Measurements from ENCODE around the gene TP73. TPM values are rescaled to one million over a fixed set of nuclear protein-coding genes. Genes with fewer than 3 reads are reported as not detected.

Gene TP73
- total RNA-seq, 2 donors from 2014 or later: 0.29 to 0.42 TPM

DNA sequence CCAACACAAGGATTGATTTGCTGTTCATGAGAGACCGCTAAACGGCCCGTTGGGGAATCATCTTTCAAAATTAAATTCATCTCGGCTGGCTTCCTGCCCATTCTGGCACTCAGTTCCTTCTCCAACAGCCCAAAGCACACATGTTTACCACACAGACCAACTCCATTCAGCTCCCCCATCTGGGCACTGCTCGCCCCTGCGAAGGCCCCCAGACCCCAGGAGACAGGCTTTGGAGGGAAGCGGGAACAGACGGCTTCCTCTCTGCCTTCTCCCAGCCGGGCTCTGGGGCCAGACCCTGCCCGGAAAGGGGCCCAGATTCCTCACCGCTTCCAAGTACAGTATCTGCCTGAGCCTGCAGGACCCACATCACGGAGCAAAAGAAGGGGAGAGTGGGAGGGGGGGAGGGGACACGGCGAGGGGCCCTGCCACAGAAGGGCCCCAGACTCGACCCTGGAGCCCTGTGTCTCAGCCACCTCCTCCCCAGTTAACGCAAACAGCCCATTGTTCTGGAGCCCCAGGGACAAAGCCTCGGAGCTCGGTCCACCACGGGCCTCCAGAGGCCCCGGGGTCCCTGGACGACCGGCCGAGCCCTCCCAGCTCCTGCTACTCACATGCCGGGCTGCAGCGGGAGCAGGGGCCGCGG is 41.7 kb upstream of the TP73 start:
- peak overlapping the region; percentile 44 for H3K4me3 ChIP-seq
- peaks cover 7% of the 10 kb centered on the region for H3K27me3 ChIP-seq

DNA sequence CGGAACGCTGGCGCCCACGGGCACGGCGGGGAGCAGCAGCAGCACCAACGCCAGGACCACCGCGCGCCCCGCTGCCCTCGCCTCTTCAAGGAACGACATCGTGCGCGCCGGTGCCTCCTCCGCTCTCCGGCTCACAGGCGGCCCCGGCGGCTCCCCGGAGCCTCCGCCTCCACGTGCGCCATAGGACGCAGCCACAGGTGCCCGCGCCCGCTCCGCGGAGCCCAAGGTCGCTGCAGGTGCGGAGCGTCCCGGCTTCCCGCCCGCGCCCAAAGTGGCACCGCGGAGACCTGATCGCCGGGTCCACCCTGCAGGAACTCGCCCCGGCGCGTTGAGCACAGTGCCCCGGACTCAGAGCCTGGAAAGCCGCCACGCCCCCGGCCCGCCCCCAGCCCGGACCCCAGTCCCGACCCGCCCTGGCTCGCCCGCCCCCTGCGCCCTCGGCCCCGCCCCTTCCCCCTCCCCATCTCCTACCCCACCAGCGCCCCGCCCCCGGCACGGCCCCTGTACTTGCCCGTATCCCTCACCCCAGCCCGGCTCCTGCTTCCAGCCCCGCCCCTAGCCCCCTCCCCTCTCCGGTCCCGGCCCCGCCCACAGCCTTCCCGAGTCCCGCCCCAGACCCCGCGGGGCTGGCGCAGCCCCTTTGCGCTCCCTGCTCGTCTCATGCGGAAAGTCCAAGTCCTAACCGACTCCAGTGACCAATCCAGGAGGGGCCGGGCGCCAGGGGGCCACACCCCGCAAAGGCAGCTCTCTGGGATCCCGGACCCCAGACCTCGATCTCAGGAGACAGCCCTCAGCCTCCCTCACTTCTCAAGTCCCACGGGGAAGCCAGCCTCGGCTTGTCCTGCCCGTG is 40.9 kb upstream of the TP73 start, which contains the start of gene MEGF6:
Gene MEGF6, minus strand, starts transcription at position 339 of the 850 bp plus-strand sequence. Its CDS starts 240 bp downstream, at position 99.
- Histone ChIP-seq H3K9me3 (no peaks in the 10 kb centered on the region), H3K36me3 (no peaks in the 10 kb centered on the region), H3K27me3 (peaks cover 7% of the 10 kb centered on the region), H3K4me1 (peaks cover 8% of the 10 kb centered on the region), H3K4me3 (peak within 1 kb of the TSS; percentile 44), H3K27ac (no peak within 1 kb of the TSS), H3K9ac (ENCODE audit: low read depth in 2 of 2, low read length in 2 of 2) (no peak within 1 kb of the TSS)
- intact Hi-C loops (cut with DNase I): no loop called here
- TF ChIP-seq, protein P1, sequence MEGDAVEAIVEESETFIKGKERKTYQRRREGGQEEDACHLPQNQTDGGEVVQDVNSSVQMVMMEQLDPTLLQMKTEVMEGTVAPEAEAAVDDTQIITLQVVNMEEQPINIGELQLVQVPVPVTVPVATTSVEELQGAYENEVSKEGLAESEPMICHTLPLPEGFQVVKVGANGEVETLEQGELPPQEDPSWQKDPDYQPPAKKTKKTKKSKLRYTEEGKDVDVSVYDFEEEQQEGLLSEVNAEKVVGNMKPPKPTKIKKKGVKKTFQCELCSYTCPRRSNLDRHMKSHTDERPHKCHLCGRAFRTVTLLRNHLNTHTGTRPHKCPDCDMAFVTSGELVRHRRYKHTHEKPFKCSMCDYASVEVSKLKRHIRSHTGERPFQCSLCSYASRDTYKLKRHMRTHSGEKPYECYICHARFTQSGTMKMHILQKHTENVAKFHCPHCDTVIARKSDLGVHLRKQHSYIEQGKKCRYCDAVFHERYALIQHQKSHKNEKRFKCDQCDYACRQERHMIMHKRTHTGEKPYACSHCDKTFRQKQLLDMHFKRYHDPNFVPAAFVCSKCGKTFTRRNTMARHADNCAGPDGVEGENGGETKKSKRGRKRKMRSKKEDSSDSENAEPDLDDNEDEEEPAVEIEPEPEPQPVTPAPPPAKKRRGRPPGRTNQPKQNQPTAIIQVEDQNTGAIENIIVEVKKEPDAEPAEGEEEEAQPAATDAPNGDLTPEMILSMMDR (IDR thresholded peaks at IDR 0.05): no peak
- peak; percentile 74 for DNase-seq

More for the DNA sequence above, 41.7 kb upstream of the TP73 start:
- H3K9ac ChIP-seq (ENCODE audit: low read depth in 2 of 2, low read length in 2 of 2): no peak overlapping the region
- no peaks in the 10 kb centered on the region for H3K36me3 ChIP-seq
- TF ChIP-seq, protein P1 (IDR thresholded peaks at IDR 0.05): no peak
- intact Hi-C loops (cut with DNase I): no loop called here
- H3K4me1 ChIP-seq: peaks cover 8% of the 10 kb centered on the region
- H3K9me3 ChIP-seq: no peaks in the 10 kb centered on the region
- no peak for DNase-seq
- no peak overlapping the region for H3K27ac ChIP-seq

DNA sequence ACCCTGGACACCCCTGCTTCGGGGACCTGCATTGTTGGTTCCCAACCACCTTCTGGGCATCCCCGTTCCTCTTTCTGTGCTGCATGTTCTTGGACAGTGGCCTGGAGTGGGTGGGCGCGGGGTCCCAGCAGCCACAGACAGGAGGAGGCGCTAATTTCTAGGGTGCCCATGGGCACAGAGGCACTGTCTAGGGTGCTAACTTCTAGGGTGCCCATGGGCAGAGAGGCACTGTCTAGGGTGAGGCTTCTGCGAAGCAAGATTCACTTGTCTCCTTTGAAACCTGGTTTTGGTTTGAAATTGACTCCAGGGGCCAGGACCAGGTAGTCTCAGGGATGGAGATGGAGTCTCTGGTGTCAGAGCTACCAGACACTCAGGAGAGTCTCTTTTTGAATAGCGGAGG is 40.2 kb upstream of the TP73 start:
- TF ChIP-seq, protein P1 (IDR thresholded peaks at IDR 0.05): no peak
- no peaks in the 10 kb centered on the region for H3K9me3 ChIP-seq
- H3K27ac ChIP-seq: no peak overlapping the region
- H3K4me1 ChIP-seq: peaks cover 8% of the 10 kb centered on the region
- H3K27me3 ChIP-seq: peaks cover 7% of the 10 kb centered on the region
- H3K36me3 ChIP-seq: no peaks in the 10 kb centered on the region
- intact Hi-C loops (cut with DNase I): no loop called here
- H3K9ac ChIP-seq (ENCODE audit: low read depth in 2 of 2, low read length in 2 of 2): no peak overlapping the region
- DNase-seq: no peak
- peak overlapping the region; percentile 44 for H3K4me3 ChIP-seq

DNA sequence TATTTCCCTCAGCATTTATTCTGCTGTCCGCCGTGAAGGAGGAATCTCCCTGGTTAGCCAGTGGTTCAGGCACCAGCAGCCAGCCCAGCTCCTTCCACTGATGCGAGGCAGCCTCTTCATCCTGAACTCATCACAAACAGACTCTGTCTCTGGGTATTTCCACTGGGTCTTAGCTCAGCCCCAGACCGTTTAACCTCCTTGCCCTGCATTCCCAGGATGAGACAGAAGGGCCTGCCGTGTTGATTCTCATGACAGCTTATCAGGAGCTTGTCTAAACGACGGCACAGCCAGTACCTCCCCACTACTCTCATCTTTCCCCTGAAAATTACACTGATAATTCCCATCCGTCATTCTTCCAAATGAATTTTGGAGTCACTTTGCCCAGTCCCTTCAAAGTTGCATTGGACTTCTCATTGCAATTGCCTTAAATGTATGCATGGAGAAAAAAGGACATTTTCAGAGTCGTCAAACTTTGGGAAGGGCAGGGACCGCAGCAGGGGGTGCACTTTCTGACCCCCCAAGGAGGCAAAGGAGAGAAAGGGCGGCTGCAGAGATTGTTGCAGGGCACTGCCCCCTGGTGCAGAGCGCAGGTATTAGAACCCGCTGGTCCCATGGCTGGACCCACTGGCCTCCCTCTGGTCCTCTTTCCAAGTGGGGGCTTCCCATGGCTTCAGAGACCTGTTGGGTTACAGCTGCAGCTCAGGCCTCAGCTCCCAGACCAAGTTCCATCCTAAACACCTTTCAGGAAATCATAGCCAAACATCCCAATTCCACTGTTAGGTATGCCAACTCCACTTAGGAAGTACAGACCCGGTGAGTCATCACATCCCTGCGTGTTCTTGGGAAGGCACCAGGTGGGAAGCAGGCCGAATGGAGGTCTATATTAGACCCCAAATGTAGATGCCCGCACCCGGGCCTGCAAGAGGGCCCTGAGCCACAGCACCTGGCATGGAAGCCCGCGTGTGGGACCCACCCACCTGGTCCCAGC is 37.3 kb upstream of the TP73 start:
- Histone ChIP-seq H3K4me1 (peaks cover 8% of the 10 kb centered on the region), H3K27me3 (peaks cover 7% of the 10 kb centered on the region), H3K9me3 (no peaks in the 10 kb centered on the region), H3K4me3 (no peak overlapping the region), H3K27ac (no peak overlapping the region), H3K9ac (ENCODE audit: low read depth in 2 of 2, low read length in 2 of 2) (no peak overlapping the region), H3K36me3 (no peaks in the 10 kb centered on the region)
- intact Hi-C loops (cut with DNase I): loop anchor here (5.0 kb wide), 1 partner anchor 48 kb away; no protein-coding TSS in a partner anchor
- TF ChIP-seq, protein P1 (IDR thresholded peaks at IDR 0.05): peak; percentile 55
- no peak for DNase-seq

DNA sequence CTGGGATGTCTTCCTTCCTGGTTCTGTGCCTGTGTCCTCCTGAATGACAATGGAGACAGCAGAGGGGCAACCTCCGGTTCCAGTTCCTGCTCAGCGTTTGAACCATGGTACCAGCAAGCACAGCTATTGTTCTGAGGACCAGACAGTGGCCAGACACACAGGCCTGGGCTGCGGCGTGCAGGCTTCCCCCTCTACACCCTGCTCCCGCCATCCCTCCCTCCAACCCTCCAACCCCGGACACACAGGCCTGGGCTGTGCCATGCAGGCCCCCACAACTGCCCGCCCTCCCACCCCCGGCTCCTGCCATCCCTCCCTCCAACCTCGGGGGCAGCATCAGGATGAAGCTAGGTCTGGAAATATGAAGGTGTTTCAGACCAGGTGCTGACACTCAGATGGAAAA is 35.5 kb upstream of the TP73 start:
- no peaks in the 10 kb centered on the region for H3K9me3 ChIP-seq
- H3K27ac ChIP-seq: no peak overlapping the region
- H3K27me3 ChIP-seq: no peaks in the 10 kb centered on the region
- H3K4me1 ChIP-seq: no peaks in the 10 kb centered on the region
- DNase-seq: no peak
- H3K4me3 ChIP-seq: no peak overlapping the region
- H3K9ac ChIP-seq (ENCODE audit: low read depth in 2 of 2, low read length in 2 of 2): no peak overlapping the region
- TF ChIP-seq, protein P1 (IDR thresholded peaks at IDR 0.05): no peak
- intact Hi-C loops (cut with DNase I): loop anchor here (5.0 kb wide), 1 partner anchor 50 kb away; no protein-coding TSS in a partner anchor
- H3K36me3 ChIP-seq: no peaks in the 10 kb centered on the region

All from colonic mucosa (tissue), 4 donors.